Fibroblast of peridontal ligament (primary cell): ENCODE data around the gene CAPRIN1.
A peak's percentile ranks its signal among the peaks of the same experiment; 100 is the strongest.
"Not testable (repeated sequence)": the region's sequence is repeated elsewhere in the genome, so short reads cannot be mapped to it uniquely, and the experiment has no call there.

Experiments used
- DNase-seq: peaks from one replicate; pipeline ENCODE4 v3.0.0-alpha.2; 2010; ENCODE audit errors: extremely low read depth

Gene CAPRIN1

GRCh38 chr11:34050581-34051348 is 766 bp upstream of the CAPRIN1 start:
- peak; percentile 90 for DNase-seq

GRCh38 chr11:34052036-34052607 is 591 bp downstream of the CAPRIN1 start:
- DNase-seq: peak; percentile 72

GRCh38 chr11:34052608-34053160 is 1.2 kb downstream of the CAPRIN1 start:
- no peak for DNase-seq

DNA sequence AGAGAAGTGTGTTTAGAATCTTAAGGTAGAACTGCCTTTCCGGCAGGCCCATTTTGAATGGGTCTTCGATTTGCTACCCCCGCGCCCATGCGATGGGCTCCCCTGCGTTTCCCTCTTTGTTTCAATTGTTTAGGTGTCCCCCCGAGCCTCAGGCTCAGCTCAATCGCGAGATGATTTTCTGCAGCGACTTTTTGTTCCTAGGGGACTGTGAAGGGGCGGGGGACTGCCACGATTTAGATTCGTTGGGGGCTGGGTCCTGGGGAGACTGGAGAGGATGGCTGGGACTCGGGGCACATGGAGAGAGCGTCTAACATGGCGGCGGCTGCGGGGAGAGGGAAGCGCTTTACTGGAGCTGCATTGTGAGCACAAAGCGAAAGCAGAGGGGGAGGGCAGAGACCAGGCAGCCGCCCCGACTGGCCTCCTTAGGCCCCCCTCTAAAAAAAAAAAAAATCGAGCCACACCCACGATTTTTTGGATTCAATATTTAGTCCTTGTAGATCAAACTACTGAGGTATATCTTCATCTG is 1.7 kb downstream of the CAPRIN1 start:
- DNase-seq: peak; percentile 72

GRCh38 chr11:34054351-34054750 is 2.8 kb downstream of the CAPRIN1 start:
- DNase-seq: not testable (repeated sequence)

- DNase-seq: no peak
Observed at GRCh38 chr11:34055218-34056000, 3.9 kb downstream of the CAPRIN1 start.

DNA sequence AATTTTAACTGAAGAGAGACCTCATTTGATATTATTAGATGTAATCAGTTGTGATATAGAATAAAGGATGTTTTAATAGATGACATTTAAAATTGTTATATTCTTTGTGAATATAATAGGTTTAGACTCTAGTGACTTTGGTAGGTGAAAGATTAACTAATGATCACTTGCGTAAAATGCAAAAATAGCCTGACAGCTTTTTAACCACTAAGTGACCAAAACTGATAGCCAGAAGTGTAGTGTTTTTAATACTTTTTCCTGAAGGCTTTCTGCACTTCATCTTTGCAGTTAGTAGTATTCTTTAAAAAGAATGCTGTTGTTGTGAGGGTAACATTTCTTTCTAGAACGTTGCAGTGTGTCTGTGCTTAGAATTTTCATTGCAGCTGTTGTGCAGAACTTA is 5.1 kb downstream of the CAPRIN1 start:
- no peak for DNase-seq

- DNase-seq: peak; percentile 32
Observed at GRCh38 chr11:34063061-34063795, 11.7 kb downstream of the CAPRIN1 start.

DNA sequence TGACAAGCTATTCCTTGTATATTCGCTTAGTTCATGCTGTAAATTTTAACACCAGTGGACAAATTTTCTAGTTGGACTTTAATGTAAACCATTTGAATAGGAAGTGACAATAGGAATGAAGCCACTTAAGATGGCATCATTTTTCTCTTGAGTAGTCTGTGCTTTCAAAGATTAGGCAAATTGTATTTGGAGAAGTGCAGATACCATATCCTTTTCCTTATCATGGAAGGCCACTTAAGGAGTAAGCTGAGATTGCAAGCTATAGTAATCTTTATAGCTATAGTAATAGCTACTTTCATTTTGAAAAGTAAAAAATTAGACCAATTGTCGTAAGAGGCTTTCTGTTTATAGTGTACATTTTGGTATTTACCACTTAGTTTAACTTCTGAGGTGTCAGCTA is 12.8 kb downstream of the CAPRIN1 start:
- DNase-seq: no peak

- DNase-seq: peak; percentile 38
Observed at GRCh38 chr11:34065505-34066203, 14.1 kb downstream of the CAPRIN1 start.

DNA sequence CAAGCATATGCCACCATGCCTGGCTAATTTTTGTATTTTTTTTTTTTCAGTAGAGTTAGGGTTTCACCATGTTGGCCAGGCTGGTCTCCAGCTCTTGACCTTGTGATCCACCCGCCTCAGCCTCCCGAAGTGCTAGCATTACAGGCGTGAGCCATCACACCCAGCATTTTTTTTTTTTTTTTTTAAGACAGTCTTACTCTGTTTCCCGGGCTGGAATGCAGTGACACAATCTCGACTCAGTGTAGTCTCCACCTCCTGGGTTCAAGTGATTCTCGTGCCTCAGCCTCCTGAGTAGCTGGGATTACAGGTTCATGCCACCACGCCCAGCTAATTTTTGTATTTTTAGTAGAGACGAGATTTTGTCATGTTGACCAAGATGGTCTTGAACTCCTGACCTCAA is 15.2 kb downstream of the CAPRIN1 start:
- DNase-seq: not testable (repeated sequence)

DNA sequence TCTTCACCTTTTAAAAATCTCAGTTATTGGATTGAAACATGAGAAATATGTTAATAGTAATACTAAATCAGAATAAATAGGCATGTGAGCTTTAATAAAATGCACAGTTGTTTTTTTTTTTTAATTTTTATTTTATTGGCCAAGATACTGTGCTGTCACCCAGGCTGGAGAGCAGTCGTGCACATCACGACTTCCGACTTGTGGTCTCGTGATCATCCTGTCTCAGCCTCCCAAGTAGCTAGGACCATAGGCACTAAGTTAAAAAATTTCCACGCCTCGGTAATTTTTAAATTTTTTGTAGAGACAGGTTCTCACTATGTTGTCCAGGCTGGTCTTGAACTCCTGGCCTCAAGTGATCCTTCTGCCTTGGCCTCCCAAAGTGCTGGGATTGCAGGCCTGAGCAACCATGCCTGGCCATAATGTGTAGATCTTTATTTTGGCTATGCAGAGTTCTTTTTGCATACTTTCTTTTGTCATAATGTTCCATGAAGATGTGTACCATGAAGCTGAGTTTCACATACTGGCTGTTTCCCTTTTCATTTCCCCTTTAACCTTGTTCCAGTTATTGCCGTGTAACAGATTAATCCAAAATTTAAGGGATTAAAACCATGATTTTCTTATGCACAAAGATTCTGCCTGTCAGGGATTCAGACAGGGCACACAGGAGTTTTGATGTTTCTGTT is 16.0 kb downstream of the CAPRIN1 start:
- no peak for DNase-seq

DNA sequence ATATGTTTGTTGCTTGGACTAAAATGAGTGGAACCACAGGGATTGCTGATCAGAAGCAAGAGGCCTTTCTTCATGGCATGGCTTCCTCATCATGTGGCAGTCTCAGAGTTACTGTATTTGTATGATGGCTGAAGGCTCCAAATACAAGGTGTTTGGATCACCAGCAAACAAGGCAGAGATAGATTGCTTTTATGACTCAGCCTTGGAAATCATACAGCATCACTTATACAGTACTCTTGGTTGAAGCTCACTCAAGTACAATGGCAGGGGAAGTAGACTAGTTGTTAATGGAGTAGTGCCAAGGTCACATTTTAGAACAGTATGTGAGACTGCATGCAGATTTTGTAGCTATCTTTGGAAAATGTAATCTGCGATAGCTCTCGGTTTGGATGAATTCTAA is 16.6 kb downstream of the CAPRIN1 start:
- peak; percentile 46 for DNase-seq

DNA sequence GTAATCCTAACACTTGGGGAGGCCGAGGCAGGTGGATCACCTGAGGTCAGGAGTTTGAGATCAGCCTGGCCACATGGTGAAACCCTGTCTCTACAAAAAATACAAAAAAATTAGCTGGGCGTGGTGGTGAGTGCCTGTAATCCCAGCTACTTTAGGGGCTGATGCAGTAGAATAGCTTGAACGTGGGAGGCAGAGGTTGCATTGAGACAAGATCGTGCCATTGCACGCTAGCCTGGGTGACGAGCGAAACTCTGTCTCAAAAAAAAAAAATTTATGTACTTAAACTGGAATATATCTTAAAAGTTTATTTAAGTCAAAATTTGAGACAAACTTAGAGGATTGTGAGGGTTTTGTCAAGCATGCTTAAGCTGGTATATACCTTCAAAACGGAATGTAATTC is 19.8 kb downstream of the CAPRIN1 start:
- DNase-seq: not testable (repeated sequence)

GRCh38 chr11:34072041-34072440 is 20.5 kb downstream of the CAPRIN1 start:
- no peak for DNase-seq

- no peak for DNase-seq
Observed at GRCh38 chr11:34072832-34073231, 21.3 kb downstream of the CAPRIN1 start.

- DNase-seq: no peak
Observed at GRCh38 chr11:34074391-34074790, 22.9 kb downstream of the CAPRIN1 start.

- peak; percentile 76 for DNase-seq
Observed at GRCh38 chr11:34075178-34075820, 23.8 kb downstream of the CAPRIN1 start.

- no peak for DNase-seq
Observed at GRCh38 chr11:34080609-34081008, 29.1 kb downstream of the CAPRIN1 start.

DNA sequence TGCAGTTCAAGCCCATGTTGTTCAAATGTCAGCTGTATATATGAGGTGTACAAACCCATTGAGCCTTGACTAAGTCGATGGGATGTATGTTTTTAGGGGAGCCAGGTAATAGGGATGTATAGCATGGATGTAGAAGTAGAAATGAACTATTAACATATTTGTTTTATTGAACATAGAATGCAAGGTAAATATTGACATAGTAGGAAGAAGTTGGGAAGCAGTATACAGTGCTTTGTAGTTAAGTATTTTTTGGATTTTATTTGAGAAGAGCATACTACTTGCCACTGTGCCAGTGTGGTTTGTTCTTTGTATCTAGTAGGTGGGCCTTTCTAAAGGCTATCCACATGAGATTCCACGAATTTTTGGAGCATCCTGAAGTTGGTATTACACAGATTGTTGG is 33.1 kb downstream of the CAPRIN1 start:
- no peak for DNase-seq
